Osteoblast (primary cell): ENCODE measurements around the gene TBX15. TPM values are rescaled to one million over a fixed set of nuclear protein-coding genes. Genes with fewer than 3 reads are reported as not detected.
A peak's percentile ranks its signal among the peaks of the same experiment; 100 is the strongest.

Experiments
- DNase-seq: peaks from one replicate; pipeline ENCODE4 v3.0.0; 2011; ENCODE audit warnings: low spot score, mixed read lengths; ENCODE audit not compliant: insufficient read length; ENCODE audit errors: missing footprints
- H2AFZ ChIP-seq: 2 replicates; pipeline ENCODE4 v1.6.0; 2011; ENCODE audit warnings: mild to moderate bottlenecking, low read length
- H3K27ac ChIP-seq: 2 replicates; pipeline ENCODE4 v1.5.1; 2011; ENCODE audit warnings: mild to moderate bottlenecking, low read depth, low read length, moderate library complexity
- H3K27me3 ChIP-seq: 2 replicates; pipeline ENCODE4 v1.6.0; 2012; ENCODE audit warnings: mild to moderate bottlenecking, control low read depth, inconsistent platforms, low read length, moderate library complexity; ENCODE audit not compliant: insufficient read depth
- H3K36me3 ChIP-seq: 2 replicates; pipeline ENCODE4 v1.5.1; 2011; ENCODE audit warnings: mild to moderate bottlenecking, low read length, control low read depth, moderate library complexity; ENCODE audit not compliant: insufficient read depth
- H3K4me1 ChIP-seq: 2 replicates; pipeline ENCODE4 v1.5.1; 2011; ENCODE audit warnings: mild to moderate bottlenecking, low read length, control low read depth, moderate library complexity; ENCODE audit not compliant: insufficient read depth
- H3K4me2 ChIP-seq: 2 replicates; pipeline ENCODE4 v1.6.0; 2011; ENCODE audit warnings: mild to moderate bottlenecking, low read length; ENCODE audit not compliant: insufficient read depth
- H3K4me3 ChIP-seq: fragments of 200-600 bp; sonication (generic); 3 replicates; pipeline ENCODE4 v1.5.1; 2012; ENCODE audit warnings: mild to moderate bottlenecking, low read length, inconsistent platforms; ENCODE audit not compliant: insufficient read depth
- H3K79me2 ChIP-seq: 2 replicates; pipeline ENCODE4 v1.6.0; 2012; ENCODE audit warnings: mild to moderate bottlenecking, low read length, control low read depth, inconsistent platforms; ENCODE audit not compliant: insufficient read depth
- H3K9me3 ChIP-seq: 2 replicates; pipeline ENCODE4 v1.5.1; 2011; ENCODE audit warnings: low read depth, low read length, control low read depth
- H4K20me1 ChIP-seq: 2 replicates; pipeline ENCODE4 v1.6.0; 2012; ENCODE audit warnings: mild to moderate bottlenecking, low read length, control low read depth; ENCODE audit not compliant: insufficient read depth
- total RNA-seq: library from RNA; depleted of rRNA; stranded (reverse); fragments of >200 nt; gene quantifications from 2 replicates; pipeline ENCODE4 v1.2.3, GENCODE V29; 2012
- TF ChIP-seq, protein P1 (sequence below): IDR thresholded peaks from 2 replicates; pipeline ENCODE4 v1.5.1; 2011; ENCODE audit warnings: mild to moderate bottlenecking, low read depth, low read length, moderate library complexity; ENCODE audit errors: extremely low read depth

TBX15 gene
- total RNA-seq, 1 donor, result 44.5 TPM

DNA sequence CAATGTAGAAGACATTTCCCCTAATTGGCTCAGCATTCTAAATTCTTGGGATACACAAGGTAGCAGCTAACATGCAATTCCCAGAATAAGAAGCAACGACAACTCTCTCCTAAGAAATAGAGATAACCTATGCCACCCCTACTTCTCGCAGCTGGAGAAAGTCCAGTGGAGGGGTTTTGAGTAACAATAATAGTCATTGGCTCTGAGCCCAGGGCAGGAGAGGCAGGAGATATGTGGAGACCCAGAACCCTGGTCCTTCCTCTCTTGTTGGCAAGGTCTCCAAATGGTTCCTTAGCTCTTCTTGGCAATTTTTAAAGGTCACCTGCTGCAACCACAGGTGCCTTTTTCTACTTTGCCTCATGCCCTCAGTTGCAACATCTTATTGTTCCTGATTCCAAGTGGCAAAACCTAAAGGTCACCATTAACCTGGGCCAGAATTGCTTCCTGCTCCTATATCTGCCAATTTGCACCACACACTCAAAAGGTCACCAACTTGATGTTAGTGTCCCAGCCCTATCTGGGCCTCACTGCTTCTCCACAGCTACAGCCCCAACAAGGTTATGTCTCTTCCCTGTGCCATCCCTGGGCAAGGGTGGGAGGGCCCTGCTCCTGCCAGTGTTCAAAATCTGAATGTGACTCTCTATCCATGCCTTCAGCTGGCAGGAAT is 36.7 kb downstream of the TBX15 start:
- H3K4me1 ChIP-seq, result peaks cover 62% of the 10 kb centered on the region
- H3K36me3 ChIP-seq, result no peaks in the 10 kb centered on the region
- no peak overlapping the region for H2AFZ ChIP-seq
- H3K27ac ChIP-seq, result no peak overlapping the region
- TF ChIP-seq, protein P1, sequence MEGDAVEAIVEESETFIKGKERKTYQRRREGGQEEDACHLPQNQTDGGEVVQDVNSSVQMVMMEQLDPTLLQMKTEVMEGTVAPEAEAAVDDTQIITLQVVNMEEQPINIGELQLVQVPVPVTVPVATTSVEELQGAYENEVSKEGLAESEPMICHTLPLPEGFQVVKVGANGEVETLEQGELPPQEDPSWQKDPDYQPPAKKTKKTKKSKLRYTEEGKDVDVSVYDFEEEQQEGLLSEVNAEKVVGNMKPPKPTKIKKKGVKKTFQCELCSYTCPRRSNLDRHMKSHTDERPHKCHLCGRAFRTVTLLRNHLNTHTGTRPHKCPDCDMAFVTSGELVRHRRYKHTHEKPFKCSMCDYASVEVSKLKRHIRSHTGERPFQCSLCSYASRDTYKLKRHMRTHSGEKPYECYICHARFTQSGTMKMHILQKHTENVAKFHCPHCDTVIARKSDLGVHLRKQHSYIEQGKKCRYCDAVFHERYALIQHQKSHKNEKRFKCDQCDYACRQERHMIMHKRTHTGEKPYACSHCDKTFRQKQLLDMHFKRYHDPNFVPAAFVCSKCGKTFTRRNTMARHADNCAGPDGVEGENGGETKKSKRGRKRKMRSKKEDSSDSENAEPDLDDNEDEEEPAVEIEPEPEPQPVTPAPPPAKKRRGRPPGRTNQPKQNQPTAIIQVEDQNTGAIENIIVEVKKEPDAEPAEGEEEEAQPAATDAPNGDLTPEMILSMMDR, result no peak
- no peak overlapping the region for H3K4me3 ChIP-seq
- H3K27me3 ChIP-seq, result no peaks in the 10 kb centered on the region
- H3K4me2 ChIP-seq, result no peak overlapping the region
- H4K20me1 ChIP-seq, result peaks cover 78% of the 10 kb centered on the region
- H3K79me2 ChIP-seq, result peaks cover 80% of the 10 kb centered on the region
- H3K9me3 ChIP-seq, result no peaks in the 10 kb centered on the region
- no peak for DNase-seq

DNA sequence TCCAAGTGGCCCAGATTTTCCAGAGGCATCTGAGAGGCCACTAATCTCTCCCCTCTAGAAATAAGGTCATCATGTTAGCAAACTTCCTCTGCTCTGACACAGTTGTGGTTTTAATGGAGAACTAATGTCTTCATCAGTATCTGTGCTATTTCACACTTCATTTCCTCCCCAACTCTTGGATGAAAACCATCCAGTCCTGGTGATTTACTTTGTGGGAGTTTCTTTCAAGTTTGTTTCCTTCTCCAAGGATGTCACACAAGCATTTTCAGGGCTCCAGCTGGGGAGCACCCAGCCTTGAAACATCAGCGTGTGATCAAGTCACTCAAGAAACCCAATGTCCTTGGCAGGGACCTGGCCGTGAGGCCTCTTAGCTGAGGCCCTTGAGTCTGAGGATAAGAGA is 38.8 kb downstream of the TBX15 start:
- H3K4me1 ChIP-seq, result peaks cover 73% of the 10 kb centered on the region

DNA sequence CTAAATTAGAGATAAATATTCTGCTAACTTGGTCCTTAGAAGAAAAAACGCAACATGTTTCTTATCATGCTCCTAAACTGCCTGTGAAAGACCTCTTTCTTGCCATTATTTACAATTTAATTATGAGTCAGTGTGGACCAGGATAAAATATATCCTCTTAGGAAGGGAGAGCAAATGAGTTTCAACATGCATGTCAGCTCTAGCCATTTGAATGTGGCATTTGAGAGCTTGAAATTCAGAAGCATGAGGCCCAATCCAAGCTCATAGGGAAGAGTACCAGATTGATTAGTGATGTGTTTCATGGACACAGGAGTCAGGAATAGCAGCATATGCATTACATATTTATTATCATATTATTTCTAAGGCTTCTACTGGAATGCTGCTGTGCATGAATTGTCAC is 39.3 kb downstream of the TBX15 start:
- H3K4me1 ChIP-seq, result peaks cover 73% of the 10 kb centered on the region
- TF ChIP-seq, protein P1, result no peak
- peak overlapping the region; percentile 68 for H3K27ac ChIP-seq

More for the DNA sequence above, 38.8 kb downstream of the TBX15 start:
- peak overlapping the region; percentile 68 for H3K27ac ChIP-seq
- DNase-seq, result no peak
- peaks cover 76% of the 10 kb centered on the region for H4K20me1 ChIP-seq
- H3K9me3 ChIP-seq, result no peaks in the 10 kb centered on the region
- H2AFZ ChIP-seq, result no peak overlapping the region
- H3K27me3 ChIP-seq, result no peaks in the 10 kb centered on the region
- H3K4me2 ChIP-seq, result no peak overlapping the region
- no peak overlapping the region for H3K4me3 ChIP-seq
- TF ChIP-seq, protein P1, result no peak
- H3K79me2 ChIP-seq, result peaks cover 75% of the 10 kb centered on the region
- H3K36me3 ChIP-seq, result no peaks in the 10 kb centered on the region

DNA sequence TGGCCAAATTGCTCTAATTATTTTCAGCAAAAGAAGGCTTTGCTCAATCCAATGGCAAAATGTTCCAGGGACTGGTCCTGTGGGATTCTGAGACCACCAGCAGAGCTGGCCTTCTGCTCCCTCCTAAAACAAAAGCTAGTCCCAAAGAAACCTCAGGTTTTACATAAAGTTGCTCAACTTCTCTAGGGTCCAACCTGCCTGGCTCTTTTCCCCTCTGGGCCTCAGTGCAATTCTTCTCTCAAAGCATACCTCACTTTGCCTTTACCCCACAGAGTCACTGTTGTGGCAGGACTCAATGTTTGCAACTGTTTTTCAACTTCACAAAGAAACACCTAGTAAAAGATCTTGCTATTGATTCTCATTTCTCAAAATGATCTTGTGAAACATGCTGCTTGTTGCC is 39.8 kb downstream of the TBX15 start:
- Histone ChIP-seq H3K27ac (peak overlapping the region; percentile 68), H3K79me2 (peaks cover 75% of the 10 kb centered on the region), H2AFZ (no peak overlapping the region), H3K36me3 (no peaks in the 10 kb centered on the region), H3K4me1 (peaks cover 76% of the 10 kb centered on the region), H3K27me3 (no peaks in the 10 kb centered on the region), H3K4me2 (peak overlapping the region; percentile 54), H3K9me3 (no peaks in the 10 kb centered on the region), H4K20me1 (peaks cover 83% of the 10 kb centered on the region), H3K4me3 (no peak overlapping the region)
- no peak for DNase-seq
- TF ChIP-seq, protein P1, result no peak

More for the DNA sequence above, 39.3 kb downstream of the TBX15 start:
- DNase-seq, result no peak
- no peaks in the 10 kb centered on the region for H3K27me3 ChIP-seq
- H3K79me2 ChIP-seq, result peaks cover 75% of the 10 kb centered on the region
- H3K4me3 ChIP-seq, result no peak overlapping the region
- H3K4me2 ChIP-seq, result peak overlapping the region; percentile 9
- H2AFZ ChIP-seq, result no peak overlapping the region
- no peaks in the 10 kb centered on the region for H3K36me3 ChIP-seq
- H3K9me3 ChIP-seq, result no peaks in the 10 kb centered on the region
- peaks cover 79% of the 10 kb centered on the region for H4K20me1 ChIP-seq
